GM18861 (cell line): ENCODE data around the gene MT1X.

ENCODE experiments used
- ATAC-seq: cut with Tn5 transposase; IDR thresholded peaks from one replicate; pipeline ENCODE4 v1.9.1; 2021; ENCODE audit not compliant: unreplicated experiment

The MT1X gene

GRCh38 chr16:56675685-56676210 is 6.5 kb upstream of the MT1X start:
- no peak for ATAC-seq

DNA sequence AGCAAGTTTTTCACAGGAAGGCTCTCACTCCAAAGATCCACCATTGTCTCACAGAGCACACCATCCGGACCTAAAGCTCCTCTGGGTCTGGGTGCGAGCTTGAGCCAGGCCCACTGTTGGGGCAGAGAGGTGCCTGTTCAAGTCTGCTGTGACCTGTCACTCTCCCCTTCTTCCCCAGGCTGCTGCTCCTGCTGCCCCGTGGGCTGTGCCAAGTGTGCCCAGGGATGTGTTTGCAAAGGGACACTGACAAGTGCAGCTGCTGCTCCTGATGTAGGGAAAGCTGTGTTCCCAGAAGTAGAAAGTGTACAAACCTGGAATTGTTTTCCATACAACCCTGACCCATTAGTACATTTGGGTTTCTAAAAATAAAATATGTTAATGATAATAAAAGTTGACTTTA is 4.8 kb upstream of the MT1X start:
- ATAC-seq = no peak

DNA sequence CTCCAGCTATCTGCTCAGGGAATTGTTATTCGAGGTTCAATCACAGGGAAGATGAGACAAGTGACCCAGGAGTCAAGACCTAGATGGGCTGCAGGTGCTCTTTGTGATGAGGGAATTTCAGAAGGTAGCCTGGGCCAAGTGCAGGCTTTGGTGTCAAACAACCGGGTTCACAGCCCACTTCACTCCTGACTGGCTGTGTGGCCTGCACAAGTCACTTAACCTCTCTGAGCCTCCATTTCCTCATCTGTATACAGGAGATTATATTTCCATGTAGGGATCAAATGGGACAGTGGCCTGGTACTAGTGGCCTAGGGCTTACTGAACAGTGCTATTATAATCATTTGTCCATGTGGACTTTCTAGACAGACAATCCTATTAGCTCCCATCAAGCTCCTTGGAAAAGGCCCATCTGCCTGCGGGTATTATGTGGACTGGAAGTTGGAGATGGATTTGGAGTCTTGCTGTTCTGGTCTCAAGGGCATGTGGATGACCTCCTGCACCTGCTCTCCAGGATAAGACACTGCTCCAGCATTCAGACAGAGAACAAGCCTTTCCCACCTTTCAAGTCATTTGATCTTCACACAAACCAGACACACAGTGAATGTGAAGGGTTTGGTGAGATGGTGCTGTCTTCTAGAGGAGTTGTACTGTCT is 3.1 kb upstream of the MT1X start:
- ATAC-seq = no peak

DNA sequence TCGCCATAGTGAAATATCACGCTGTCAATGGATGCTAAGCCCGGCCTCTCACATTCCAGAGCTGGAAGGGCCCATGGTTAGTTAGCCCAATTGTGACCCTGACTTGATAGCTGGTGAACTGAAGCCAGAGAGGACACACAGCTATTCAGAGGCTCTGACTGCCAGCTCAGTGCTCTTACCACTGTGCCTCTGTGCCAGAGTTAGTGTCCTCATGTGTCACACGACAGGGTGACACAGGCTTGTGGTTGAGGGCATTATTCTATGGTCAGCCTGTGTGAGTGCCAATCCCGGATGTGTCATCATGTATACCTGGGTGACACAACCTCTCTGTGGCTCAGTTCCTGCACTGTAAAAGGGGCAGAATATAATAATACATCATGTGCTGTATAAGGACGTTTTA is 2.5 kb upstream of the MT1X start:
- no peak for ATAC-seq

GRCh38 chr16:56682703-56683397 is 580 bp downstream of the MT1X start:
- ATAC-seq = no peak

- ATAC-seq = no peak
Observed at GRCh38 chr16:56683424-56684172, 1.3 kb downstream of the MT1X start.

DNA sequence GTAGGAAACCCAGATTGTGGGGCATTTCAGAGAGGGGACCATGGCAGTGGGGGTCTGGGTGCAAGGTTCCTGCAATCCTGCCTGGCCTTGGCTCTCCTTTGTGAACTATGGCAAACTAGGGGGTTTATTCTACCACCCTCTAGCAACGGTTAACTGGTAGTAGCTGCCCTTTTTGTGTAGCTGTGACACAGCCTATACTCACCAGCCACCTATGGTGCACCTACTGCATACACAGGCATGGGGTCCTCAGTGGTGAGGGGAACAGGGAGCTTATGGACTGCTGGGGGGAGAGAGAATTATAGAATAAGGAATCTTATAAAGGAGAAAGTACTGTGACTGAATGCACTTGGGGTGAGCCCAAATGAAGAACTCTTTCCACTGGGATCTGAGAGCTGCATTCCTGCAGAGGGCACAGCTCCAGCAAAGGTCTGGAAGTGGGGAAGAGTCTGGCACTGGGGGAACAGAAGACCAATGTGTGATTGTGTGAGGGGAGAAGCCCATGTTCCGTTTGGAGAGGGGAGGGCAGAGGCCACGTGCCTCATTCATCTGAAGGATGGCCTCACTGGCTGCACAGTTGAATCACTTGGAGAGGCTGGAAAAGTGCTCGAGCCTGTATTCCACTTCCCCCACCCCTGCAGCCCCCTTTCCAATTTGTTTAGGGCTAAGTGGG is 2.1 kb downstream of the MT1X start:
- no peak for ATAC-seq

GRCh38 chr16:56684926-56685590 is 2.8 kb downstream of the MT1X start:
- ATAC-seq = no peak

- no peak for ATAC-seq
Observed at GRCh38 chr16:56686758-56687157, 4.5 kb downstream of the MT1X start.

DNA sequence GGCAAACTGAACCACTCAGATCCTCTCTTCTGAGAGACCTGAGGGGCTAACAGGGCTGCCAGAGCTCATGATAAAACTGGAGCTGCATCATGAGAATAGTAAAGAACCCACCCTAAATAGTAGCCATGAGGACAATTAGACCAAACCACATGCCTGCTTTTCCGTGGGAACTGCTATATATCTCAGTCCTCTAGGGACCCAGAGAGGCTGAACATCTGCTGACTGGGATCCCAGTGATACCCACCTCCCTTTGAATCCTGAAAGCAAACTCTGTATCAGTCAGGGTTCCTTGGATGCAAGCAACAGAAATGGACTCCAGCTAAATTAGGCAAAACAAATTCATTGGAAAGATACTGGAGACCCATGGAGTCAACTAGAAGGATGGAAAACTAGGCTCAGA is 6.5 kb downstream of the MT1X start:
- ATAC-seq = no peak

DNA sequence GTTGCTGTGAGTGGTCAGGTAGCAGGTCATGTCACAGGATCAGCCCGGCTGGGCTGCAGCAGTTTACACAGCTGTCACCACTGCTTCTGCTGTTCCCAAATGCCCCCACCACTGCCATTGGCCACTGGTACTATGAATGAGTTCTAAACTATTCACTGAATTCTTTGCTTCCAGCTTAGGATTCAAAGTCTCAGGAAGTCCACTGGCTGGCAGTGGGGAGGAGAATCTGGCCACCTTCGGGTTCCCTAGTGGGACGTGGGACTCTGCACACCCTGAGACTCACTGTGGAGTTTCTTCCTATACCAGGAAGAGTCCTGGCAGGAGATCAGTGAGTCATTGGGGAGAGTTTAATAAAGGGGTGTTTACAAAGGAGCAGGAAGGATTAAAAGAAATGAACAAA is 6.9 kb downstream of the MT1X start:
- no peak for ATAC-seq

DNA sequence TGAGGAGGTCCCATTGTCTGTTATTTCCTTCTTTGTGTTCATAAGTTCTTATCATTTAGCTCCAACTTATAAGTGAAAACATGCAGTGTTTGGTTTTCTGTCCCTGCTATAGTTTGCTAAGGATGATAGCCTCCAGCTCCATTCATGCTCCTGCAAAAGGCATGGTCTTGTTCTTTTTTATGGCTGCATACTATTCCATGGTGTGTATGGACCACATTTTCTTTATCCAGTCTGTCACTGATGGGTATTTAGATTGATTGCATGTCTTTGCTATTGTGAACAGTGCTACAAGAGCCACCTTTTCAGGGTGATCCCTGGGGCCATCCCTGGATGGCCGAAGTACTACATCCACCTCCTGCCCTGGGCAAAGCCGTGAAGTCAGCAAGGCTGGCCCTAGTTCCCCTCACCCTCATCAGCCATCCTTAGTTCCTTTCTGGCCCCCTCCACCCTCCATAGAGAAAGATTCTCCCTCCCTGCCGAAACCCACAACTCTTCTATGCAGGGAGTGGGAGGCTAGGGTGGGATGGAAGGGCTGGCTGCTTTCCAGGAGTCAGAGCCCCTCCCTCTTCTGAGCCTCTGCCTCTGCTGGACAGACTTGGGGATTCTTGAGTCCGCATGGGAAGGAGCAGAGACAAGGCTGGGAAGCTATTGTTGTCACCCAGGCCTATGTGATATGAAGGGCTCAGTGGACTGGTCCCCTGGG is 8.3 kb downstream of the MT1X start:
- ATAC-seq = no peak

DNA sequence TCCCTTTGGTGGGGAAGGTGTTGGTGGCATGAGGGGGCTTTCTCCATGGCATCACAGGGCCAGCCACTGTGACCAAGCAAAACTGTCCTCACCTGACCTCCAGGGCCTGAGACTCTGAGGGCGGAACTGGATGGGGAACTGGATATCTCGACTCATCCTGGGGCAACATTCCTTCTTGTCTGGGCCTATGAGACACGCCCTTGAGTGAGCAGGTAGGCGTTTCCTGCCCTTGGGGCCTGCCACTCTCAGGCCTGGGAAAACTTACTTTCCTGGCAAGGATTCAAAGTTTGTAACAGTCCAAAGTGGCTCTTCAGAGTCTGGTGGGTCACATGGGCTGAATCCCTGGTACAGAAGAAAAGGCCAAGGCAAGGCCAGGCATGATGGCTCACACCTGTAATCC is 9.6 kb downstream of the MT1X start:
- no peak for ATAC-seq

DNA sequence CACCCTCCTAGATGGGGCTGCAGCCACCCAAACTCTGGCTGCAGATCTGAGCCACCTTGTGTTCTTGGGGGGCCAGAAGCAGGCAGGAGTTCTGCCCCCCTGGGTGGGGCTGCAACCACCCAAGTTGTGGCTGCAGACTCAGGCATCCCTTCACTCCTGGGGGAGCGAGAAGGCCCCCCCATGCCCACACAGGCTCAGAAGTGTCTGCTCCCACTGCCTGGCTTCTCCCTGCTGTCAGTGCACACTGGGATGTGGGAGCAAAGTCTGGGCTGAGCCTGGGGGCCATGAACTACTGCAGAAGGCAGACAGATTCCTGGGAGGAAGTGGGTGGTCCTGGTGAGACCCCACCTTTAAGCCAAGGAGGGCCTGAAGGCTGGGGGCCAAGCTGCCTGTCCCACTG is 13.0 kb downstream of the MT1X start:
- ATAC-seq = no peak

GRCh38 chr16:56697456-56698155 is 15.3 kb downstream of the MT1X start:
- ATAC-seq = no peak

- ATAC-seq = no peak
Observed at GRCh38 chr16:56700195-56700594, 17.9 kb downstream of the MT1X start.

DNA sequence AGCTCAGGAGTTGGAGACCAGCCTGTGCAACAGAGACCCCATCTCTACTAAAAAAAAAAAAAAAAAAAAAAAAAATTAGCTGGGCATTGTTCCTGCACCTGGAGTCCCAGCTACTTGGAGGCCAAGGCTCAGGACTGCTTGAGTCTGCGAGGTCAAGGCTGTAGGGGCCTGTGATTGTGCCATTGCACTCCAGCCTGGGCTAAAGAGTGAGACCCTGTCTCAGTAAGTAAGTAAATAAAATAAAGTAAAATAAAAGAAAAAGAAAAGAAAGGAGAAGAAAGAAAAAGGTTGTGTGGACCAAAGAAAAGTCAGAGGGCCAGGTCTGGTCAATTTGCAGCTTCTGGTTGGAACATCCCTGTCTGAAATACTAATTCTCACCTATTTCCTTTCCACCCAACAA is 18.4 kb downstream of the MT1X start:
- no peak for ATAC-seq

DNA sequence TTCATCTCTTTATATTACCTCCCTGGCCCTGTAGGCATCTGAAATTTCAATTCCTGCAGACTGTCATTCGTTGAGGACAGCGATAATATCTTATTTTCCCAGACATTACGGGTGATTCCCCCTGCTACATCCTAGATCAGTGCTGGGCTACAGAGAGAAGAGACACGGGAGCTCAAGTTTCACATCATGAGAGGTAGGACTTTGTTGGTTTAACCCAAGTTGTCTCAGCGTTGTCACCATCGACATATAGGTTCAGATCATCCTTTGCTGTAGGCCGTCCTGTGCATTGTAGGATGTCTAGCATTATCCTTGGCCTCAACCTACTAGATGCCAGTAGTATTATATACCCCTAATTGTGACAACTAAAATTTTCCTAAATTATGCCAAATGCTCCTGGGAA is 19.3 kb downstream of the MT1X start:
- ATAC-seq = no peak

DNA sequence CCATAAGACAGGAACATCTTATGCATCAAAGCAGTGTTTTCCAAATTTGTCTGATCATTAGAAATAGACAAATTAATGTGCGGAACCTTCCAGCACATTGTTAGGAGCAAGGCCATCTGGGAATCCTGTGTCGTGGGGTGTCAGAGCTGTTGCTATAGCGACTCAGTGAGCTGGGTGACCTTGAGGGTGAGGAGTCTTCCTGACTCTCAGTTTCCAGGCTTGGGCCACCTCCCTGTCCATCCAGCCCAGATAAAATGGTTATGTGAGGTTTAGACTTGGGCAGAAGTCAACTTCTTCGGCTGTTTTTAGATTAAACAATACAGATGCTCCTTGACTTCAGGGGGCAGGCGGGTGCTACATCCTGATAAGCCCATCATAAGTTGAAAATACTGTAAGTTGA is 20.6 kb downstream of the MT1X start:
- no peak for ATAC-seq
